Neural cell (in vitro differentiated cells): ENCODE measurements around the gene ZNF512.

Source experiments
- CTCF ChIP-seq: fragments of 450-650 bp; IDR thresholded peaks from 2 replicates; pipeline ENCODE4 v1.5.1; 2014; ENCODE audit warnings: antibody characterized with exemption, mild to moderate bottlenecking, moderate library complexity; ENCODE audit not compliant: poor library complexity, severe bottlenecking
- EZH2 ChIP-seq: fragments of 200-600, 300-800 bp; shearing (Covaris generic), sonication (generic); IDR thresholded peaks from 2 replicates; pipeline ENCODE4 v1.6.1; 2014; ENCODE audit warnings: antibody characterized with exemption, low read length, borderline replicate concordance, mild to moderate bottlenecking; ENCODE audit not compliant: insufficient read depth, poor library complexity, severe bottlenecking

- TF ChIP-seq CTCF, result no peak
- TF ChIP-seq EZH2, result no peak
Measured at GRCh38 chr2:27549303-27549702, 33.5 kb upstream of the ZNF512 start.
